Activated CD8-positive, alpha-beta memory T cell treated with anti-CD3 and anti-CD28 coated beads for 48 hours (primary cell): Measurements from ENCODE around the gene ZXDC.

Experiments
- DNase-seq, 3 experiments: peaks; one replicate each; pipeline ENCODE4 v3.0.0-alpha.2; 2020; ENCODE audit warnings: low read depth in 2 of 3, low spot score in 2 of 3

ZXDC gene

GRCh38 chr3:126454437-126455198 lies 21.1 kb downstream of the ZXDC start:
- DNase-seq, result no peak

- no peak for DNase-seq
Measured at GRCh38 chr3:126454025-126454424, 21.7 kb downstream of the ZXDC start.

- DNase-seq, result no peak
Measured at GRCh38 chr3:126452213-126452612, 23.5 kb downstream of the ZXDC start.

- DNase-seq, result no peak
Measured at GRCh38 chr3:126451511-126451910, 24.2 kb downstream of the ZXDC start.

- DNase-seq, result no peak
Measured at GRCh38 chr3:126450744-126451143, 24.9 kb downstream of the ZXDC start.

- DNase-seq, result no peak
Measured at GRCh38 chr3:126450219-126450618, 25.5 kb downstream of the ZXDC start.

GRCh38 chr3:126449621-126450051 lies 26.1 kb downstream of the ZXDC start:
- no peak for DNase-seq

- no peak for DNase-seq
Measured at GRCh38 chr3:126448893-126449180, 26.9 kb downstream of the ZXDC start.

- DNase-seq, result no peak
Measured at GRCh38 chr3:126448136-126448892, 27.4 kb downstream of the ZXDC start.

GRCh38 chr3:126447456-126448106 lies 28.1 kb downstream of the ZXDC start:
- DNase-seq, result no peak

- DNase-seq, result no peak
Measured at GRCh38 chr3:126446791-126447190, 28.9 kb downstream of the ZXDC start.

GRCh38 chr3:126446301-126446700 lies 29.4 kb downstream of the ZXDC start:
- DNase-seq, result no peak

- no peak for DNase-seq
Measured at GRCh38 chr3:126445506-126445905, 30.2 kb downstream of the ZXDC start.

GRCh38 chr3:126442856-126443242 lies 32.8 kb downstream of the ZXDC start:
- DNase-seq, result no peak

- DNase-seq, result no peak
Measured at GRCh38 chr3:126442094-126442855, 33.4 kb downstream of the ZXDC start.

GRCh38 chr3:126441256-126441880 lies 34.3 kb downstream of the ZXDC start:
- DNase-seq, result no peak

- DNase-seq, result no peak
Measured at GRCh38 chr3:126440709-126440995, 35.0 kb downstream of the ZXDC start.

GRCh38 chr3:126439968-126440708 lies 35.6 kb downstream of the ZXDC start:
- DNase-seq, result no peak

- DNase-seq, result no peak
Measured at GRCh38 chr3:126439346-126439967, 36.2 kb downstream of the ZXDC start.

- DNase-seq, result no peak
Measured at GRCh38 chr3:126438746-126439145, 36.9 kb downstream of the ZXDC start.
